Epithelial cell of esophagus (primary cell): ENCODE data around the gene TXK.

Experiments used
- DNase-seq: peaks from one replicate; pipeline ENCODE4 v3.0.0; 2010; ENCODE audit warnings: low read depth
- H3K4me3 ChIP-seq: 2 replicates; pipeline ENCODE4 v1.5.1; 2011; ENCODE audit warnings: mild to moderate bottlenecking, low read length, control low read depth
- CTCF ChIP-seq: IDR thresholded peaks from 2 replicates; pipeline ENCODE4 v1.5.1; 2011; ENCODE audit warnings: low read depth, mild to moderate bottlenecking, low read length, control low read depth, inconsistent platforms; ENCODE audit not compliant: insufficient read depth; ENCODE audit errors: missing control alignments

The TXK gene

DNA sequence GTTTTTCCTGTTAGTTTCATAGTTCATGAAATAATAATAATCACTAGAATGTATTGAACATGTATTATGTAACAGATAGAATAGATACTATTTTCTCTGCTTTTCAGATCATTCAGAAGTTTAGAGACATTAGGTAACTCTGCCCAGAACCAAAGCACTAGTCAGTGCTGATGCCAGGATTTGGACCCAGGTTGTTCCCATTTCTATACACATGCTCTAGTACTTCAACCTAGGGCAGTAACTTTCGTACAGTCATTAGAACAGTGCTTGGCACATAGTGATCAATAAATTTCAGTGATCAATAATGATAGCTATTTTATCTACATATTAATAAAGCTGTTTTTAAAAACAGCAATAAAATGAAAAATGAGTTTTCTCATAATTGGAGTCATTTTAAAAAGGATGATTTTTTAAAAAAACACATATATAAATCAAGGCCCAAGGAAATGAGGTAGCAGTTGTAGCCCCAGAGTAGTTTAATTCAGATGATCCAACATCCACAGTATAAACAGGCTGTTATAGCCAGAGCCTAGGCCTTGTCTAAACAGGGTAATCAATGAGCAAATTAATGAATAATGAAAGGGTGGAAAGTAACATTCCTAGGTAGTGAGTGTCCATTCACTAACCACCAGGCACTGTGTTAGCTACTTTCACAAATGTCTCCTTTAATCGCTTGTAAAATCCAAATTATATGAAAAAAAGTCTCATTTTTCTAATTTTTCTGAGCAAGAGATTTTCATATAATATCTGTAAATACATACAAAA is 25.6 kb downstream of the TXK start:
- no peak for TF ChIP-seq CTCF
- DNase-seq, result no peak
- no peak overlapping the region for H3K4me3 ChIP-seq

DNA sequence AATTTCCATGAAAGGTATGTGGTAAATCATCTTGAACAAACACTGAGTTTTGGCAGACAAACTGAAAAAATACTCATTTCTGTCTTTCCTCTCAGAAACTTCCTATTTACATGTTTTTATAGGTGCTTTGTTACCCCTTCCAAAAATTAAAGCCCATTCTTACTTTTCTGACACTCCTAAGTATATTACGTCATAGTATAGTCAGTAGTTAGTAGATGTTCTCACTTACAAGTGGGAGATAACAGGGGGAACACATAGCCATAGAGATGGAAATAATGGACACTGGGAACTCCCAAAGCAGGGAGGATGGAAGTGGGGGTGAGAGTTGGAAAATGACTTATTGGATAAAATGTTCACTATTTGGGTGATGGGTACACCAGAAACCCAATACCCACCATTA is 28.8 kb downstream of the TXK start:
- no peak for DNase-seq
- no peak overlapping the region for H3K4me3 ChIP-seq
- TF ChIP-seq CTCF, result no peak

DNA sequence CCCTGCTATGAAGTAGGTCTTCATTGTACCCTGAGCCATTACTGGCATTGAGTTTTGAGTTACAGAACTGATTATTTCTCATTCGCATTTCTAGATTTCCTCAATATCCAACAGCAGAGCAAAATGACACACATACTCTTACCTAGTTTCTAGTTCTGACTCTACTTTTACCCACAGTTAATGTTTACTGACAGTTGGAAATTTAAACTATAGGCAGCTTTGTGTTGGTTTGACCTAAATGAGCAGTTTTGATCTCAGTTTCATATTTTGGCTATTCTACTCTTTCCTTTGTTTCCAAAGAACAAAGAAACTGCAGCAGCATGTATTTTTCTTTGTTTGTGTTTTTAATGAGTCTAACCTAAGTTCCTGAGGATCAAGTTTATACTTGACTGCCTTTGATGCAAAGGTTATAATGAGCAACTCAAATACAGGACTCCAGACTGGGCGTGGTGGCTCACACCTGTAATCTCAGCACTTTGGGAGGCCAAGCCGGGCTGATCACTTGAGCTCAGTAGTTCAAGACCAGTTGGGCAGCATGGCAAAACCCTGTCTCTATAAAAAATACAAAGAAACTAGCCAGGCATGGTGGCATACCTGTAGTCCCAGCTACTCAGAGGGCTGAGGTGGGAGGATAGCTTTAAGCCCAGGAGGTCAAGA is 30.4 kb downstream of the TXK start:
- peak; percentile 40 for DNase-seq
- TF ChIP-seq CTCF, result no peak
- H3K4me3 ChIP-seq, result no peak overlapping the region

DNA sequence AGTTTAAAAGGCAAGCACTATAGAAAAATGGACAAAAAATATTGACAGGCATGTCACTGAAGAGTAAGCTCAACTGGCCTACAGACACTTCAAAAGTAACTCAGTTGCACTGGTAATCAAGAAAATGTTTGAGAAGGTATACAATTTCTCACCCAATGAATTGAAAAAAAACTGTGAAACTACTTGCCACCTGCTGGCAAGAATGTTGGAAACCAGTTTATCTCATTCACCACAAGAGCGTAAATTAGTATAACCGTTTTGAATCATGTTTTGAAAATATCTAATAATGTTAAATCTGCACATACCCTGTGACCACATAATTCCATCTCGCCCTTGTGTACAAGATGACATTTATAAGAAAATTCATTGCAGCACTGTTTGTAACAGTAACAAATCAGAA is 31.7 kb downstream of the TXK start:
- H3K4me3 ChIP-seq, result no peak overlapping the region
- DNase-seq, result no peak
- peak; percentile 41 for TF ChIP-seq CTCF

- TF ChIP-seq CTCF, result no peak
- DNase-seq, result no peak
- H3K4me3 ChIP-seq, result no peak overlapping the region
Observed at GRCh38 chr4:48100256-48100655, 33.8 kb downstream of the TXK start.

- H3K4me3 ChIP-seq, result no peak overlapping the region
- DNase-seq, result no peak
- no peak for TF ChIP-seq CTCF
Observed at GRCh38 chr4:48095441-48095840, 38.6 kb downstream of the TXK start.
